HG02763 (cell line): ENCODE measurements around the gene SRPK3.
"Not testable (repeated sequence)": the region's sequence is repeated elsewhere in the genome, so short reads cannot be mapped to it uniquely, and the experiment has no call there.

ENCODE experiments used
- ATAC-seq: cut with Tn5 transposase; IDR thresholded peaks from one replicate; pipeline ENCODE4 v1.9.1; 2021; ENCODE audit warnings: mild to moderate bottlenecking, moderate library complexity; ENCODE audit not compliant: unreplicated experiment

Gene SRPK3

DNA sequence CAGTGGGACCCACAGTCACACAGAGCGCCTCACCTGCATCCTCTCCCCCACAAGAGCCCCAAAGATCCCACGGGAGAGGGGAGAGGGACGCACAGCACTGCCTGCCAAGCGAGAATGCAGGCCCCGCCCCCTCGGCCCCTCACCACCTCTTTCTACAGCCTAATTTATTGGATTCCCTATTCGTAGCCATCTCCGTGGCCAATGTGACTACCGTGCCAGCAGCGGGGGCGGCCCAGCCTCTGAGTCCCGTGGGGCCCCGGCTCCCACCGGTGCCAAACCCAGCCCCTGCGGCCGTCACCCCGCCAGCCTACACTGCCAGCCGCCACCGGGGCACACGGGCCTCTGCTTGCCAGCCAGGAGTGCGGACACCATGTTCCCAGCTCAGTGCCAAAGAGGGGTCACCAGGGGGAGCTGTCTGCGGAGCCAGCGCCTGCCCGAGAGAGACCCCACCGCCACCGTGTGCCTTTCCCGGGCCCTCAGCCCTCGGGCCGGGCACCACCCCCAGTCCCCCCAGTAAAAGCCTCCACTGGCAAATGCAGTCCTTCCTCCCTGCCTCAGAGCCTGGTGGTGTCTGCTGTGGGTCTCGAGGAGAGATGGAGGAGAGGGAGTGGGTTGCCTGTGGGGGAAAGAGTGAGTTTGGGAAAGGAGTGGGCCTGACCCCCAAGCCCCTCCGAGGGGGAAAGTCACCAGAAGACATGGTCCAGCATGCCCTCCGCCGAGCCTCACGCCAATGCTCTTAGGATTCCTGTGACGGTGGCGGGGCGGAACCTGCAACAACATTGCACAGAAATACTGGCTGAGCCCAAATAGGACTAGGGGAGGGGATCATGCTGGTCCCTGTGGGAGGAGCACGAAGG lies 36.4 kb upstream of the SRPK3 start:
- ATAC-seq: no peak

DNA sequence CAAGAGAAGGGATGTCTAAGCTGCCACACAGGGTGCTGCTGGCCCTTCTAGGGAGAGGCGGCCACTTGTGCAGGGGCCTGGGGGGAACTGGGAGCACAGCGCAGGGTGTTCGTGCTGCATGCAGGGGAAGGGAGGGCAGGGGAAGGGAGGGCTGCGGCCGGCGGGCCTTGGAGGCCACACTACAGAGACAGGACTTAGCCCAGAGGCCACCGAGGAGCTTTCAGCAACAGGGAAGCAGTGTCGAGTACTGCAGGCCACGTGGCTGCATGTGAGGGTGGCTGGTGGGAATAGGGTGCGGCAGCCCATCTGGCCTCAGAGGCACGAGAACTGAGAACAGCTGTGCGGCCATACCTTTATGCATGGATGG lies 35.8 kb upstream of the SRPK3 start:
- not testable (repeated sequence) for ATAC-seq

DNA sequence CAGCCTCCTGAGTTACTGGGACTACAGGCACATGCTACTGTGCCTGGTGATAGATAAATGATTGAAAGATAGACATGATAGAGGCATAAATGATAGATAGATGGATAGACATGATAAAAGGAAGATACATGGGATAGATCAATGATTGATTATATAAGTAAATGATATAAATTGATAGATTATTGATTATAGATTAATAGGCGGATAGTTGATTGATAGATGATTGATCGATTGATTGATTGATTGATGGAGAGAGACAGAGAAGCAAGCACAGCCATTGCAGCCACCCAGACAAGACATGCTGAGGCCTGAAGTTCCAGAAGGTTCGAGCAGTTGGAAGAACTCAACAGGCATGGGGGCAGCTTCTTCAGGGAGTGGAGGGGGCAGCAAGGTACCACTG lies 34.5 kb upstream of the SRPK3 start:
- no peak for ATAC-seq

DNA sequence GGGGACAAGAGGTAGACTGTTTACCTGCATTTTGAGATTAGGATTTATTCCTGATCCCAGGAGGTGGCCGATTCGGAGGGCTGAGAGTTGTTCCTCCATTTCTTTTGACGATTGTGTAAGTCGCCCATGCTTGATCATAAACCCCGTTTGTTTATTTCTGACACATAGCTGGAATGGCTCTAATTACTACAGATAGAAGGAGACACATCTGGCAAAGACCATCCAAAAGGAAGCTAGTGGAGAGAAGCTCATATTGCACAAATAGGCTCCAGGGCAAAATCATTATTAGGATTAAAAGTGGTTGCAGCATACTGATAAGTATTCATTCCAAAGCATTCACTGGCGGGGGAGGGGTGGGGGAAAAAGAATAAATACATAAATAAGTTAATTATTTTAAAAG lies 33.9 kb upstream of the SRPK3 start:
- not testable (repeated sequence) for ATAC-seq

DNA sequence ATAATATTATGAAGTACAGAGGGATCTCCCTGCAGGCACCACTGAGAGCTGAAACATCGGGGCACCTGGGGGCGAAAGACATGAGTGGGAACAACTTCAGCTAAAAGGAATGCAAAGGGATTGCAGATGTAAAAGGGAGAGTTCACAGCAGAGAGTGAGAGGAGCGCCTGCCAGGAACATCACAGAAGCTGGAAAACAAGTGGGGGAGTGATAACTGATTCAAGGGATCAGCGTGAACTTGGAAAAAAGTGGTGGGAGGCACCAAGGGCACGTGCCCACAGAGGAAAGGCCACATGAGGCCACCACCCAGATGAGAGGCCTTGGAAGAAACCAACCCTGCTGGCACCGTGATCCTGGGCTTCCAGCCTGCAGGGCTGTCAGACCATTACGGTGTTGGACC lies 31.8 kb upstream of the SRPK3 start:
- ATAC-seq: not testable (repeated sequence)

DNA sequence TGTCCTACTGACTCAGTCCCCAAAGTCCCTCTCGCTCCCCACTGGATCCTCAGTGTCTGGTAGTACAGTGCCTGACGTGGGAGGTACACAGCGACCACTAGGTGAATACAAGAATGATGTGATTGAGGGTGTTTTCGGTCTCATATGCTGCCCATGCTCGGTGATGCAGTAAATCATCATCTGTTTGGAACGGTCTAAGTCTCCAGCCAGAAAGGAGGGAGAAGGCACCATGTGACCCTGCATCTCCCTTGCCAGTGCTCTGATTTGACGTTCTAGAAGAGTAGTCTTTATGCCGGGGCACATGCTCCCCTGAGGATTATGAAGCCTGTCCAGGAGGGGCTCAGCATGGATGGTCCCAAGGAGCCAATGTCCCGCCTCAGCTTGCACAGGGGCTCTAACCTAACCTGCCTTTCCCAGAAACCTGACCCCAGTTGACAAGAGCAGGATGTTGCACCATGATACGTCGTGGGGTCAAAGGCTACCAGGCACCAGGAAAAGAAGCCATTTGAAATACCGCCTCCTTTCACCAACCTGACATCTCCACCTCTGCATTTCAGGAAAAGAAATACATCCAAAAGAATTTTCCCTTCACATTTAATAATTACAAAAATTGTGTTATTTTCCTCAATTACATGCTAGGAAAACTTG lies 30.6 kb upstream of the SRPK3 start:
- ATAC-seq: no peak

DNA sequence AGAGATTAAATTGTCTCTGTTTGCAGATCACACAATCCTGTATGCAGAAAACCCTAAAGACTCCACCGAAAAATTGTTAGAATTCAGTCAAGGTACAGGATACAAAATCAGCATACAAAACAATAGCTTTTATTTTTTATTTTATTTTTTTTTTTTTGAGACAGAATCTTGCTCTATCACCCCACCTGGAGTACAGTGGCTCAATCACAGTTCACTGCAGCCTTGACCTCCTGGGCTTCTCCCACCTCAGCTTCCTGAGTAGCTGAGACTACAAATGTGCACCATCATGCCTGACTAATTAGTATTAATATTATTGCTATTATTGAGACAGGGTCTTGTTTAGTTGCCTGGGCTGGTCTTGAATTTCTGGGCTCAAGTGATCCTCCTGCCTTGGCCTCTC lies 25.7 kb upstream of the SRPK3 start:
- ATAC-seq: no peak

DNA sequence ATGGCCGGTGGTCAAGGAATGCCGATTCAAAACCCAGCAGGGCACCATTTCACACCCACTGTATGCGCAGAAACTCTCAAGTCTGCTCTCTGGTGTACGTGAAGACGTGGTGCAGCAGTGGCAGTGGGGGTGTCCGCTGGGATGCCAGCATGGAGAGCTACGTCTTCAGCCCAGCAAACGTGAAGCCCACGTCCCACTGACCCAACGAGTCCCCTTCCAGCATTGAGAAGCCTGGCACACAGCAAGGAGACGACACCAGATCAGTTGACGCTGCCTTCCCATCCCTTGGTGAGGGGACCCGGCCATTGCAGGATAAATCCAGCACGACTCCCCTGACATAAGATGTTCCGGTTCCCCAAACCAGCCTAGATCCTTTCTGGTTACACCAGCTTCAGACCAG lies 19.0 kb upstream of the SRPK3 start:
- no peak for ATAC-seq

DNA sequence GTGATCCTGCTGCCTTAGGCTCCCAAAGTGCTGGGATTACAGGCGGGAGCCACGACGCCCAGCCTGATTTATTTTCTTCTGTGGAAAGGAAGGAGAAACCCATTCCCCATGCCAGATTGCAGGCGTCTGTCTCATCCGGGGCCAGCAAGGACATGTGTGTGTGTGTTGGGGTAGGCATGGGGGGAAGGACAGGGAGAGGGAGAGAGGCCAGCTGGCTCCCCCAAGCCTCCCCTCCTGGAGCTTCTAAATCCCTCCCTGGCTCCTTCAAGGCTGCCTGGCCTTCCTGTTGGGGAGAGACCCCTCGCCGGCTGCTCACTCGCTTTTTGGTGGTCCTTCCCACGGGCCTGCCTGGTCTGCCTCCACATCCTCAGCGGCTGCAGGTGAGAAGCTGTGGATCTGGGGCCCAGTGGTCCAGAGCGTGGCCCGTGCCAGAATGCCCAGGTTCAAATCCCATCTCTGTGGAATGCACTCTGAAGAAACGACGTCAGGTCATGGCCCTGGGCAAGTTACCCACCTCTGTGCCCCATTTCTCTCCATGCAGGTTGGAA lies 18.1 kb upstream of the SRPK3 start:
- no peak for ATAC-seq

DNA sequence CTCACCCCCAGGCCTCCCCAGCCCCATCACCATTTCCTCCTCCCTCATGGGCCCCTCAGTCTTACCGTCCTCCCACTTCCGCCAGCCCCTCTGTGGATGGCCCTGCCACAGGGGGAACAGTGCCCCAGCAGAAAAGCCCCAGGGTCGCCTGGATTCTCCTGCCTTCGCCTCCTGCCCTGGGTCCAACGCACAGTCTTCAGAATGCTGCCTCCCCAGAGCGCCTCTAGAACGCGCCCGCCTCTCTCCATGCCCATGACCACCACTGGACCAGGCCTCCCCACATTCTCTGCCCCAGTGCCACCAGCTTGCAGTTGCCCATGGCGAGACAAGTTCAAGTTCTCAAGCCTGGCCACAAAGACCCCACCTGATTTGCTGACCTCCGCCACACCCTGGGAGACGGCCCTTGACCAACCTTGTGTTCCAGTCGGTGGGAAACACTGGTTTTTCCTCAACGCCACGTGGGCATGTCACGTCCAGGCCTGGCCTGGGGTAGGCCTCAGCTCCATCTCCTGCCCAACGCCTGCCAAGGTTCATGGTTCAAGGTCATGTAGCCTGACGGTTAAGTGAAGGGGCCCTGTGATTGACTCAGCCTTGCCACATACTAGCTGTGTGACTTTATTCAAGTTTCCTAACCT lies 17.4 kb upstream of the SRPK3 start:
- no peak for ATAC-seq

DNA sequence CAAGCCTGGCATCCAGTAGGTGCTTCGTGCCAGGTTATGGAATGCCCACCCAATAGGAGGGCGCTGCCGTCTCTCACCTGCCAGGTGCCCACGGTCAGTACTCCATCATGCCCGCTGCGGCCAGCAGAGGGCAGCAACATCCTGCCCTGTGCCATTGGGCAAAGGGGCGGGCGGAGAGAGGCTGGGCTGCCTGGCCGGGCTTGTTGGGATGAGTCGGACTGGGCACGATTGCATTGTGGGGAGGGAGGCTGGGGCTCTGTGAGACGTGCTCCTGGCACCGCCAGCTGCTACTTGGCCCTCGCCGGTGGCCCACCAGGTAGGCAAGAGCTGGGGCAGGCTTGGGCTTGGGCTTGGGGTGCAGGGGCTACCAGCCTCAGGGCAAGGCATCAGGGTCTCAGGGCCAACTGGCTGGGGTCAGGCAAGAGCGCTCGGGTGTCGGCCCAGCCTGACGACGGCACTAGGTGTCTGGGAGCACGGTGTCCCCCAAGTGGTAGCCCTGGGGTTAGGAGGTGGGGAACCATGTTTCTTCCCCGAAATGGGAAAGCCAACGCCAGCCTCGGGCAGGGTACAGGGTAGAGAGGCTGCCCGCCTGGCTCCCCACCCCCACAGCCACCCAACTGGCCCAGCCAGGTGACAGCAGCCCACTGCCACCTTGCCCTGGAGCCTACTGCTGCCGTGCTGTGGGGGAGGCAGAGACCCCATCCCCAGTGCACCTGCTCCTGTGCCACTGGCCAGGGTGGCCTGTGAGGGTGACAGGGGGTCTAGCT lies 16.7 kb upstream of the SRPK3 start, which contains the start of gene PLXNB3:
Gene PLXNB3, plus strand, starts transcription at position 261 of the 767 bp plus-strand sequence. CDS start 1,287 bp downstream, outside the sequence.
- peak; percentile 66 for ATAC-seq

DNA sequence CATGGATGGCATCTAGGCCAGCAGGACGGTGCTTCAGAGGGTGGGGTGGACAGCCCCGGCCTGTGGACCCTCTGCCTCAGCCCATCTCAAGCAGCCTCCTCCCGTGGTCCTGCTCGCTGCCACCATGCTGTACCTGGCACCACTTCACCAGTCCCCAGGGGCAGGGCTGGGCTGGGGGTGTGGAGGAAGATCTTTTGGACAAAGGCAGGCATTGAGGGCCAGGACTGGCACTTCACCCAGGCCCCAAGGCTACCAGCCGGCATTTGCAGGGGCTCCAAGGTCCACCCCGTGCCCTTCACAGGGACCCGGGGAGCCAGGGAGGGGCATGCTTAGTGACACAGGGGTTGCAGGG lies 16.1 kb upstream of the SRPK3 start:
- no peak for ATAC-seq

DNA sequence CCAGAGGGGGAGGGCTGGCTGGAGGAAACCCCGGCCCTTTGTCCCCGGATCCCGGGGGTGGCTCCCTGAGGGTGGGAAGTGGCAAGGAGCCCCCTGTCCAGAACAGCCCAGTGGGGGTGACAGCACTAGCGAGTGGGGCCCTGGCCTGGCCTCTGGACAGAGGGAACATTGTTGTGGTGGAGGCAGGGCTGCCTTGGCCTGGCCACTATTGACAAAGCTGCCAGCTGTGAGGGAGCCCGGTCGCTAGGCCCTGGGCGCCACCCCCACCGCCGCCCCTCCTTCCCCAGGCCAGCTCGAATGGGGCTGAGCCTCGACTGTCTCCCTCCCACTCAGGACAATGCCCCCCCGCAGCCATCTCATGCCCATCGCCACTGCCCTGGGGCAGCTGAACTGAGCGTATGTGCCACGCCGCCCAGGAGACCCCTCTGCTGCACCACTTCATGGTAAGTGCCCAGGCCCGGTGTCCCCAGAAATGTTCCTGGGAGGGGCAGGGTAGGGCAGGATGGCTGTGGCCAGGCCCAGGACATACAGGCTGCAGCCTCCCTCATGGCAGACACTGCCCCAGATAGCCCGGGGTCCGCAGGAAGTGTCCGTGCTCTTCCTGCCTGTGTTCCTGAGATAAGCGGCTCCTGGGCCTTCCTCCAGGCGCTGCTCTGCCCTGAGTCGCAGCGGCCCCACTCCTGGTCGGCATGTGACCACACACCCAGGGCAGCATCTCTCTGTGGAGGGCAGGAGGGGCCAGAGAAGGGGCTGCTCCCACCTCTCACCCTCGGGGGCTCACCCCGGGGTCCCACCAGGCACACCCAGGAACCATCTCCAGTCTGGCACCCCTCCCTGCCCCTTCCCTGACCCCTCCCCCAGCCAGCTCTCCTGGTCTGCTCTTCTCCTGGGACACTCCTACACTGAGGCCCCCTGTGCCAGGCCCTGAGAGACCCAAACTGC lies 15.4 kb upstream of the SRPK3 start:
- no peak for ATAC-seq

DNA sequence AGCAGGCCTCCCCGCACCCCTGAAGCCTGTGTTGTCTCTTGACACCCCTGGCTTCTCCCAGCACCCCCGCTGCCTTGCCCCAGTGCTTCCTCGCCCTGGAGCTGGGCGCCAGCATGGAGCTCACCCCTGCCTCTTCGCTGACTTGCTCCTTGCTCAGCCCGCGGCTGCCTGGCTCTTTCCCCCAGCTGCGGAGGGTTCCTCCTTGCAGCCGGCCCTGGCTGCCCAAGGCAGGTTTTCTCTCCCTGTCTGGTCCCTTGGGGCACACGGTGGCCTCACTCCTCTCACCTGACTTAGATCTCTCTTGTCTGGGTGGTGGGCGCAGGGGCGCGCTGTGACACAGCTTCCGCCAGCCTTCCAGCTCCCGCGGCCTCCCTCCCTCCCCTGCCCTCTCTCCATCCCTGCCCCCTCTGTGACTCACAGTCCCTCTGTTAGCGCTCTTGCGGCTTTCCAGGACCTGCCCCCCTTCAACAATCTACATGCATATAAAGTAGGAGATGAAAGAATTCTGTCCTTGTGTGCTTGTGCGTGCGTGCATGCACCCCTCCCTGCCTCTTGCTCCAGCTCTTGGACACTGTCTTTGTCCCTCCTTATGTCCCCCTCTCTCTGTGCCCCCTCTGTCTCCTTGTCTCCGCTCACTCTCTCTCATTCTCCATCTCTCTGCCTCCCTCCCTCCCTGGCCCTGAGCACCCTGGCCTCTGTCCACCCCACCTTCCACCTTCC lies 14.6 kb upstream of the SRPK3 start:
- ATAC-seq: no peak

DNA sequence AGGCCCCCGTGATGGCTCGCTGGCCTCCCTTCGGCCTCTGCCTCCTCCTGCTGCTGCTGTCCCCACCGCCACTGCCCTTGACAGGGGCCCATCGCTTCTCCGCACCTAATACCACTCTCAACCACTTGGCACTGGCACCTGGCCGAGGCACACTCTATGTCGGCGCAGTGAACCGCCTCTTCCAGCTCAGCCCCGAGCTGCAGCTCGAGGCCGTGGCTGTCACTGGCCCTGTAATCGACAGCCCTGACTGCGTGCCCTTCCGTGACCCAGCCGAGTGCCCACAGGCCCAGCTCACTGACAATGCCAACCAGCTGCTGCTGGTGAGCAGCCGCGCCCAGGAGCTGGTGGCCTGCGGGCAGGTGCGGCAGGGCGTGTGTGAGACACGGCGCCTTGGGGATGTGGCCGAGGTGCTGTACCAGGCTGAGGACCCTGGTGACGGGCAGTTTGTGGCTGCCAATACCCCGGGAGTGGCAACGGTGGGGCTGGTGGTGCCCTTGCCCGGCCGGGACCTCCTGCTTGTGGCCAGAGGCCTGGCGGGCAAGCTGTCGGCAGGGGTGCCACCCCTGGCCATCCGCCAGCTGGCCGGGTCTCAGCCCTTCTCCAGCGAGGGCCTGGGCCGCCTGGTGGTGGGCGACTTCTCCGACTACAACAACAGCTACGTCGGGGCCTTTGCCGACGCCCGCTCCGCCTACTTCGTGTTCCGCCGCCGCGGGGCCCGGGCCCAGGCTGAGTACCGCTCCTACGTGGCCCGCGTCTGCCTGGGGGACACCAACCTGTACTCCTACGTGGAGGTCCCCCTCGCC lies 13.8 kb upstream of the SRPK3 start:
- ATAC-seq: no peak

DNA sequence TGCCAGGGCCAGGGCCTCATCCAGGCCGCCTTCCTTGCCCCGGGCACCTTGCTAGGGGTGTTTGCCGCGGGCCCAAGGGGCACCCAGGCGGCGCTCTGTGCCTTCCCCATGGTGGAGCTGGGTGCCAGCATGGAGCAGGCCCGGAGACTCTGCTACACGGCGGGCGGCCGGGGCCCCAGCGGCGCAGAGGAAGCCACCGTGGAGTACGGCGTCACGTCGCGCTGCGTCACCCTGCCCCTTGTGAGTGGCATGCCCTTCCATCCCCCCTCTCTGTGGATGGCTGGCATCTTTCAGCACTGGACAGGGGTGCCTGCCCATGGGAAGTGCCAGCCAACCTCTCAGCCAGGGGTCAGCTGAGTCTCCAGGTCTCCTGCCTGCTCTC lies 13.2 kb upstream of the SRPK3 start:
- ATAC-seq: no peak

DNA sequence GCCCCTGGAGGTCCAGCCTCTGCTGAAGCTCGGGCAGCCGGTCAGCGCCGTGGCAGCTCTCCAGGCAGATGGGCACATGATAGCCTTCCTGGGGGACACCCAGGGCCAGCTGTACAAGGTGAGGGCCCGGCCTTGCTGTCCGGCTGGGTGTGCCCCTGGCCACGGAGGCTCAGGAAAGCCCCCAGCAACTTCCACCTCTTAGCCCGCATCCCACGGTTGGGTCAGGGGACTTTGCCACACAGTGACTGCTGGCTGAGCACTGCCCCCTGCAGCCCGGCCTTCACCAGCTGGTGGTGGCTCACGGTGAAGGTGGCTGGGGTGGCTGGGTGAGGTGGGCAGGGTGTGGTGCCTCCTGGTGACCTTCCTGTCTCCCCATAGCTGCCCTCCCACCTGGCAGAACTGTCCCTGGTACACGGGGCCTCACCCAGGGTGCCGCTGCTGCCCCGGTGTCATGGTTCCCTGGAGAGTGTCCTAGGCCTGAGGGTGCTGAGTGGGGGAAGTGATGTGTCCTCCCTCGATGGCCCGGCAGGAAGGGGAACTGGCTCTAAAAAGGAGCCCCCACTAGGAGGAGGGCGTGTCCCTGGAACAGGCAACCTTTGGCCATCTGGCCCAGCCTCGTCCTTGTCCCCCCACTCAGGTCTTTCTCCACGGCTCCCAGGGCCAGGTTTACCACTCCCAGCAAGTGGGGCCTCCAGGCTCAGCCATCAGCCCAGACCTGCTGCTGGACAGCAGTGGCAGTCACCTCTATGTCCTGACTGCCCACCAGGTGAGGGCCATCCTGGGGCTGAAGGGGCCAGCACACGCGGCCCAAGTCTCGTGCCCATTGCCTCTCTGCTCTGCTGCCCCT lies 12.3 kb upstream of the SRPK3 start:
- ATAC-seq: no peak
